Measurements from ENCODE around the gene RAB1A.

The RAB1A gene

DNA sequence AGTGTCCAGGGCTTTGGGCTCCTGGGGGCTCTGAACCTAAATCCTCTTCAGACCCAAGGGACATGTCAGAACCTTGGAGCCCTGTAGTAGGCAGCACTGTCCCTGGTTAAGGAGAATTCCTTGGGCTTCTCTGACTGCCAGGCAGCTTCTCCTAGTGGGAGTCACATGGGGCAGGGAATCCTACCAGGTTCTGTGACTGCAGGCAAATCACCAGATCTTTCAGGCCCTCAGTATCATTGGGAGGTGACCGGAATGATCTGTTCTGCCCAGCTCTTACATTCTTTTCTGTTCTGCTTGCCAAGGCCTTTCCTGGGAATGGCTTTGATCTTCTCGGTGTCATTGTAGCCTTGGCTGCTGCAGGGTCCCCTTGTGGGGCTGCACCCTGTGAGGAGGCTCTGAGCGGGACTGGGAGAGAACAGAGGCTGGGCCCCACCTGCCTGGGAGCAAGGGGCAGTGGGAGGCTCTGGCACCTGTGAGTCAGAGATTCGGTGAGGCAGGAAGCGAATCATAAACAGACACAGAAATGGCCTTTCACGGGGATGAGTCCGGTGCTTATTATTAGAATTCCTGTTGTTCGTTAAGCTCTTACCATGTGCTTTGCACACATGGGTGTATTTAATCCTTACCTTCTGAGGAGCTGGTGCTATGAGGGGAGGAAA, 59.6 kb downstream of the RAB1A start:
- Histone ChIP-seq H3K4me3 (ENCODE audit: low read length) (no peak overlapping the region), H3K27me3 (ENCODE audit: insufficient read depth, low read length) (no peaks in the 10 kb centered on the region), H3K36me3 (ENCODE audit: insufficient read depth, low read length) (peaks cover 62% of the 10 kb centered on the region), H3K9me3 (ENCODE audit: insufficient read depth, low read depth, low read length) (no peaks in the 10 kb centered on the region), H3K4me1 (ENCODE audit: insufficient read depth, low read length) (no peaks in the 10 kb centered on the region), H3K27ac (ENCODE audit: low read depth, low read length) (no peak overlapping the region), H3K9ac (ENCODE audit: low read depth, low read length) (no peak overlapping the region)
- WGBS, result 93% methylated on average over 8 of the region's 8 CpGs

DNA sequence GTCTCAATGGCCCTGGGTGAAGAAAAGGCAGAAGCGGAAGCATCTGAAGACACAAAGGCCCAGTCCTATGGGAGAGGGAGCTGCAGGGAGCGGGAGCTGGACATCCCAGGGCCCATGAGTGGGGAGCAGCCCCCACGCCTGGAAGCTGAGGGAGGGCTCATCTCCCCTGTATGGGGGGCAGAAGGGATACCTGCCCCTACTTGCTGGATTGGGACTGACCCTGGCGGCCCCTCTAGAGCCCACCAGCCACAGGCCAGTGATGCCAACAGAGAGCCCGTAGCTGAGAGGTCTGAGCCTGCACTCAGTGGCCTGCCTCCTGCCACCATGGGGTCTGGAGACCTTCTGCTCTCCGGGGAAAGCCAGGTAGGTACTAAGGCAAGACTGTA, 60.5 kb downstream of the RAB1A start:
- WGBS, result 93% methylated on average over 6 of the region's 6 CpGs
- no peak overlapping the region for H3K27ac ChIP-seq (ENCODE audit: low read depth, low read length)
- H3K4me1 ChIP-seq (ENCODE audit: insufficient read depth, low read length), result no peaks in the 10 kb centered on the region
- H3K36me3 ChIP-seq (ENCODE audit: insufficient read depth, low read length), result peaks cover 53% of the 10 kb centered on the region
- H3K4me3 ChIP-seq (ENCODE audit: low read length), result no peak overlapping the region
- H3K27me3 ChIP-seq (ENCODE audit: insufficient read depth, low read length), result no peaks in the 10 kb centered on the region
- H3K9ac ChIP-seq (ENCODE audit: low read depth, low read length), result no peak overlapping the region
- no peaks in the 10 kb centered on the region for H3K9me3 ChIP-seq (ENCODE audit: insufficient read depth, low read depth, low read length)

GRCh38 chr2:65067806-65068553, 61.9 kb downstream of the RAB1A start:
- no peaks in the 10 kb centered on the region for H3K27me3 ChIP-seq (ENCODE audit: insufficient read depth, low read length)
- H3K4me3 ChIP-seq (ENCODE audit: low read length), result no peak overlapping the region
- no peak overlapping the region for H3K9ac ChIP-seq (ENCODE audit: low read depth, low read length)
- H3K36me3 ChIP-seq (ENCODE audit: insufficient read depth, low read length), result peaks cover 38% of the 10 kb centered on the region
- no peaks in the 10 kb centered on the region for H3K9me3 ChIP-seq (ENCODE audit: insufficient read depth, low read depth, low read length)
- H3K27ac ChIP-seq (ENCODE audit: low read depth, low read length), result no peak overlapping the region
- WGBS, result 93% methylated on average over 14 of the region's 14 CpGs
- H3K4me1 ChIP-seq (ENCODE audit: insufficient read depth, low read length), result no peaks in the 10 kb centered on the region

- Histone ChIP-seq H3K36me3 (ENCODE audit: insufficient read depth, low read length) (peaks cover 8% of the 10 kb centered on the region; the same call in 1 of the 2 replicates), H3K27ac (ENCODE audit: low read depth, low read length) (no peak overlapping the region), H3K9me3 (ENCODE audit: insufficient read depth, low read depth, low read length) (no peaks in the 10 kb centered on the region), H3K4me1 (ENCODE audit: insufficient read depth, low read length) (no peaks in the 10 kb centered on the region), H3K27me3 (ENCODE audit: insufficient read depth, low read length) (no peaks in the 10 kb centered on the region), H3K9ac (ENCODE audit: low read depth, low read length) (no peak overlapping the region), H3K4me3 (ENCODE audit: low read length) (no peak overlapping the region)
- 81% methylated on average over 12 of the region's 14 CpGs for WGBS
Measured at GRCh38 chr2:65064728-65065552, 65.0 kb downstream of the RAB1A start.

- no peaks in the 10 kb centered on the region for H3K27me3 ChIP-seq (ENCODE audit: insufficient read depth, low read length)
- H3K4me3 ChIP-seq (ENCODE audit: low read length), result no peak overlapping the region
- H3K9ac ChIP-seq (ENCODE audit: low read depth, low read length), result no peak overlapping the region
- 93% methylated on average over 12 of the region's 13 CpGs for WGBS
- H3K9me3 ChIP-seq (ENCODE audit: insufficient read depth, low read depth, low read length), result no peaks in the 10 kb centered on the region
- 0 out of 2 replicates have a peak, but pooled peaks cover 4% of the 10 kb centered on the region for H3K4me1 ChIP-seq (ENCODE audit: insufficient read depth, low read length)
- H3K36me3 ChIP-seq (ENCODE audit: insufficient read depth, low read length), result no peaks in the 10 kb centered on the region
- H3K27ac ChIP-seq (ENCODE audit: low read depth, low read length), result no peak overlapping the region
Measured at GRCh38 chr2:65062843-65063825, 66.8 kb downstream of the RAB1A start.

DNA sequence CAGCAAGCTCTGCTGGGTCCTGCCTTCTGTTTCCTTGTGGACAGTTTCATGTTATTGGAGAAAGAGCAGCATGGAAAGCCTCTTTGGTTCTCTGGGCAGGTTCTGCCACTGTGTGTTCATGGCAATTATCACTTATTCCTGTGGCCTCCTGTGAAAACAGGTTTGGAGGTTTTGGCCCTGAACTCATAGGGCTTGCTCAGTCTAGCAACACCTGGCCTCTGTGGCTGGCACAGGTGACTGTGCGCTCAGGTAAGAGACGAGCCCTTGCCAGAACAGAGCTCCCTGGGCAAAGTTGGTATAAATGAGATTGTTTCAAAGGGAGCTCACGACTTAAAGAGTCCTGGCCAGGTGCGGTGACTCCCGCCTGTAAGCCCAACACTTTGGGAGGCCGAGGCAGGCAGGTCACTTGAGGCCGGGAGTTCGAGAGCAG, 68.0 kb downstream of the RAB1A start:
- Histone ChIP-seq H3K9ac (ENCODE audit: low read depth, low read length) (no peak overlapping the region), H3K9me3 (ENCODE audit: insufficient read depth, low read depth, low read length) (no peaks in the 10 kb centered on the region), H3K4me3 (ENCODE audit: low read length) (no peak overlapping the region), H3K27ac (ENCODE audit: low read depth, low read length) (no peak overlapping the region), H3K27me3 (ENCODE audit: insufficient read depth, low read length) (no peaks in the 10 kb centered on the region), H3K4me1 (ENCODE audit: insufficient read depth, low read length) (peaks cover 8% of the 10 kb centered on the region), H3K36me3 (ENCODE audit: insufficient read depth, low read length) (no peaks in the 10 kb centered on the region)
- 96% methylated on average over 8 of the region's 8 CpGs for WGBS

DNA sequence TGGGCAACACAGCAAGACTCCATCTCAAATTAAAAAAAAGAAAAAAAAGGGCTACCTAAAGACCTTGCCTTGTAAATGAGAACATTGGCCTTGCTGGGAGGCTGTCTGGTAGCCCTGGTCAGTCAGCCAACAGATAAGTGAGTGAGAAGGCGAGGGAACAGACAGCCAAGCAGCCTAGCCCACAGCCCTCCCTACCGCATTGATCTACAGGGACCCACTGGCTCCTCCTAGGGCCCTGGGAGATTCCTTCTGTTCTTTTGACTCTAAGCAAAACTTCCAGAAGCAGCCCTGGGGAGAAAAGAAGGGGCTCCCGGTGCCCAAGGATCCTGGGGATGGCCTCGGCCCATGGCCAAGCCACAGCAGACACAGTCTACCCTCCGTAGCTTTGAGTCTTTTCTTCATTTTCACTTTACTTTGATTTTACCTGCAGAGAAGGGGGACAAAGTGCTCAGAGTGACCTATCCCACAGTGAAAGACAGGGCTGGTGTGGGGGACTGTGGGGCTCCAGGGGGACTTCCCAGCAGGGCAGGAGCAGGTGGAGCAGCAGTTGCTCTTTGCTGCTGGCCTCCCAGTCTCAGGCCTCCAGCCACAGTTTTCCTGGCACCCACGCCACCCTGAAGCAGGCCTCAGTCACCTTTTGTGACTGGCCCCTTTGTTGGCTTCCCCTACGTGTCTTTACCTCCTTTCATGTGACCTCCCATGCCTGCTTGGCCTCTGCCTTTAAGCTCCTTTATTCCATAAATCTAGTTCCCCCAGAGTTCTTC, 68.6 kb downstream of the RAB1A start:
- Histone ChIP-seq H3K27ac (ENCODE audit: low read depth, low read length) (no peak overlapping the region), H3K36me3 (ENCODE audit: insufficient read depth, low read length) (no peaks in the 10 kb centered on the region), H3K4me1 (ENCODE audit: insufficient read depth, low read length) (peaks cover 8% of the 10 kb centered on the region), H3K9me3 (ENCODE audit: insufficient read depth, low read depth, low read length) (no peaks in the 10 kb centered on the region), H3K27me3 (ENCODE audit: insufficient read depth, low read length) (no peaks in the 10 kb centered on the region), H3K9ac (ENCODE audit: low read depth, low read length) (no peak overlapping the region), H3K4me3 (ENCODE audit: low read length) (no peak overlapping the region)
- 88% methylated on average over 7 of the region's 7 CpGs for WGBS

GRCh38 chr2:65059071-65059470, 70.8 kb downstream of the RAB1A start:
- Histone ChIP-seq H3K36me3 (ENCODE audit: insufficient read depth, low read length) (no peaks in the 10 kb centered on the region), H3K9me3 (ENCODE audit: insufficient read depth, low read depth, low read length) (no peaks in the 10 kb centered on the region), H3K4me1 (ENCODE audit: insufficient read depth, low read length) (peaks cover 8% of the 10 kb centered on the region), H3K9ac (ENCODE audit: low read depth, low read length) (no peak overlapping the region), H3K27ac (ENCODE audit: low read depth, low read length) (no peak overlapping the region), H3K4me3 (ENCODE audit: low read length) (no peak overlapping the region), H3K27me3 (ENCODE audit: insufficient read depth, low read length) (no peaks in the 10 kb centered on the region)
- WGBS, result 89% methylated on average over 1 of the region's 1 CpG

DNA sequence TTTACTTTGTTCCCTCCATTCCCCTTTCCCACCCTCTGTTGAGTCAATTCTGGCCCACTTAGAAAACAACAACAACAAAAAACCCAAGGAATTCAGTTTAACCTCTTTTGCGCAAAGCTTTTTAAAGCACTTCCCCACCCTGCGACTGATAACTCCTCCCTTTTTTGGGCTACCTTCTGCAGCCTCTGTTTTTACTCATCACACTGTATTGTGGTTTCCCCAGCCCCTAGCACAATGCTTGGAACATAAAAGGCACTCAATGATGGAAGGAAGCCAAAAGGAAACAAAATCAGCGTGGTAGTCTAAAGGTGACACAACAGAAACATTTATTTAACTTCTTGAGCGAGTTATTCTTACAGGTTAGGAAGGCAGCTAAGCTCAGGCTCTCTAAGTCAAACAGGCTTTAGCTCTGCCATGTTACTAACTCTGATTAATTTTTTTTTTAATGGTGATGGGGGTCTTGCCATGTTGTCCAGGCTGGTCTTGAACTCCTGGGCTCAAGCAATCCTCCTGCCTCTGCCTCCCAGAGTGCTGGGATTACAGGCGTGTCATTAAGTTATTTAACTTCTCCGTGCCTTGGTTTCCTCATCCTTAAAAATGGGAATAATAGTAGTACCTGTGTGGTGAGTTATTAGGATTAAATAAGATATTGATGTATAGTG, 72.4 kb downstream of the RAB1A start:
- WGBS, result 76% methylated on average over 6 of the region's 6 CpGs
- no peaks in the 10 kb centered on the region for H3K27me3 ChIP-seq (ENCODE audit: insufficient read depth, low read length)
- peak overlapping the region; percentile 95 for H3K9ac ChIP-seq (ENCODE audit: low read depth, low read length)
- H3K4me1 ChIP-seq (ENCODE audit: insufficient read depth, low read length), result peaks cover 8% of the 10 kb centered on the region
- H3K4me3 ChIP-seq (ENCODE audit: low read length), result peak overlapping the region; percentile 91
- H3K27ac ChIP-seq (ENCODE audit: low read depth, low read length), result no peak overlapping the region
- no peaks in the 10 kb centered on the region for H3K9me3 ChIP-seq (ENCODE audit: insufficient read depth, low read depth, low read length)
- H3K36me3 ChIP-seq (ENCODE audit: insufficient read depth, low read length), result 0 out of 2 replicates have a peak, but pooled peaks cover 4% of the 10 kb centered on the region
